Neural progenitor cell (in vitro differentiated cells): ENCODE measurements around the gene KCNJ16. TPM values are rescaled to one million over a fixed set of nuclear protein-coding genes. Genes with fewer than 3 reads are reported as not detected.

ENCODE experiments used
- DNase-seq: peaks from one replicate; pipeline ENCODE4 v3.0.0-alpha.2; 2016; ENCODE audit warnings: low spot score
- H2AFZ ChIP-seq: fragments of 200-600 bp; sonication (generic); replicated peaks from 2 replicates; pipeline ENCODE4 v1.6.1; 2016; ENCODE audit warnings: antibody characterized with exemption
- H3F3A ChIP-seq: fragments of 200-600 bp; sonication (generic); 2 replicates; pipeline ENCODE4 v1.6.1; 2016; ENCODE audit warnings: antibody characterized with exemption, low read depth
- H3K27ac ChIP-seq: fragments of 200-600 bp; sonication (generic); 2 replicates; pipeline ENCODE4 v1.5.1; 2016; ENCODE audit warnings: mild to moderate bottlenecking
- H3K27me3 ChIP-seq: fragments of 200-600 bp; sonication (generic); 2 replicates; pipeline ENCODE4 v1.6.1; 2016; ENCODE audit warnings: mild to moderate bottlenecking, moderate library complexity
- H3K36me3 ChIP-seq: fragments of 200-600 bp; sonication (generic); 2 replicates; pipeline ENCODE4 v1.5.1; 2016
- H3K4me1 ChIP-seq: fragments of 200-600 bp; sonication (generic); 2 replicates; pipeline ENCODE4 v1.6.1; 2016; ENCODE audit warnings: mixed run types
- H3K4me2 ChIP-seq: fragments of 200-600 bp; sonication (generic); 2 replicates; pipeline ENCODE4 v1.6.1; 2016
- H3K4me3 ChIP-seq: fragments of 200-600 bp; sonication (generic); 2 replicates; pipeline ENCODE4 v1.5.1; 2016
- H3K79me2 ChIP-seq: fragments of 200-600 bp; sonication (generic); 2 replicates; pipeline ENCODE4 v1.6.1; 2016; ENCODE audit warnings: low read depth
- H3K9ac ChIP-seq: fragments of 200-600 bp; sonication (generic); 2 replicates; pipeline ENCODE4 v1.6.1; 2016
- H3K9me3 ChIP-seq: fragments of 200-600 bp; sonication (generic); 2 replicates; pipeline ENCODE4 v1.5.1; 2016; ENCODE audit warnings: low read depth
- H4K20me1 ChIP-seq: fragments of 200-600 bp; sonication (generic); 2 replicates; pipeline ENCODE4 v1.6.1; 2016; ENCODE audit warnings: low read depth
- H3K27ac Mint-ChIP-seq: 3 replicates; pipeline ENCODE4 v1.8.0; 2021; ENCODE audit warnings: mixed read lengths
- H3K27me3 Mint-ChIP-seq: 2 replicates; pipeline ENCODE4 v1.8.0; 2022; ENCODE audit warnings: low read depth, mild to moderate bottlenecking, inconsistent platforms, moderate library complexity, mixed read lengths; ENCODE audit not compliant: insufficient read depth
- H3K36me3 Mint-ChIP-seq: 3 replicates; pipeline ENCODE4 v1.8.0; 2021; ENCODE audit warnings: mixed read lengths
- H3K4me1 Mint-ChIP-seq: 3 replicates; pipeline ENCODE4 v1.8.0; 2021; ENCODE audit warnings: mixed read lengths
- H3K4me3 Mint-ChIP-seq: 3 replicates; pipeline ENCODE4 v1.8.0; 2021; ENCODE audit warnings: mild to moderate bottlenecking, moderate library complexity, mixed read lengths
- H3K9me3 Mint-ChIP-seq: 3 replicates; pipeline ENCODE4 v1.8.0; 2020; ENCODE audit warnings: mixed read lengths
- CTCF ChIP-seq: fragments of 200-600 bp; sonication (generic); IDR thresholded peaks from 2 replicates; pipeline ENCODE4 v1.5.1; 2017; ENCODE audit warnings: antibody characterized with exemption, mild to moderate bottlenecking
- EZH2 ChIP-seq: fragments of 200-600 bp; sonication (generic); IDR thresholded peaks from 2 replicates; pipeline ENCODE4 v1.6.1; 2017; ENCODE audit warnings: antibody characterized with exemption, mild to moderate bottlenecking, moderate library complexity
- EZH2phosphoT487 ChIP-seq: fragments of 200-600 bp; sonication (generic); IDR thresholded peaks from 2 replicates; pipeline ENCODE4 v1.6.1; 2017; ENCODE audit warnings: antibody characterized with exemption
- total RNA-seq: library from RNA; depleted of rRNA; stranded (reverse); fragments of >200 nt; gene quantifications from 2 replicates; pipeline ENCODE4 v1.2.3, GENCODE V29; 2015; ENCODE audit warnings: low replicate concordance

Gene KCNJ16
- total RNA-seq, 1 donor from 2014 or later, result not detected

GRCh38 chr17:70130289-70130688 is 55.3 kb downstream of the KCNJ16 start:
- Mint-ChIP-seq H3K4me3 (no peak overlapping the region), H3K36me3 (peaks cover 2% of the 10 kb centered on the region), H3K4me1 (peaks cover 4% of the 10 kb centered on the region), H3K27ac (no peak overlapping the region), H3K9me3 (peaks cover 7% of the 10 kb centered on the region), H3K27me3 (peaks cover 3% of the 10 kb centered on the region)
- Histone ChIP-seq H3K4me1 (peaks cover 14% of the 10 kb centered on the region), H3F3A (no peaks in the 10 kb centered on the region), H3K4me3 (no peak overlapping the region), H3K9ac (no peak overlapping the region), H4K20me1 (no peaks in the 10 kb centered on the region), H3K79me2 (no peaks in the 10 kb centered on the region), H3K36me3 (no peaks in the 10 kb centered on the region), H2AFZ (peak overlapping the region; percentile 82), H3K27me3 (no peaks in the 10 kb centered on the region), H3K4me2 (peak overlapping the region; percentile 36), H3K27ac (no peak overlapping the region), H3K9me3 (no peaks in the 10 kb centered on the region)
- DNase-seq, result no peak
- no peak for TF ChIP-seq EZH2phosphoT487

- DNase-seq, result no peak
- peaks cover 2% of the 10 kb centered on the region for H3K27me3 Mint-ChIP-seq
- no peak overlapping the region for H3K27ac ChIP-seq
- TF ChIP-seq EZH2phosphoT487 (no peak), CTCF (no peak), EZH2 (no peak)
- no peaks in the 10 kb centered on the region for H4K20me1 ChIP-seq
- H3K4me2 ChIP-seq, result no peak overlapping the region
- H3K36me3 ChIP-seq, result no peaks in the 10 kb centered on the region
- no peak overlapping the region for H3K9ac ChIP-seq
- no peaks in the 10 kb centered on the region for H3K27me3 ChIP-seq
- H3K4me3 Mint-ChIP-seq, result no peak overlapping the region
- H2AFZ ChIP-seq, result no peak overlapping the region
- H3K9me3 Mint-ChIP-seq, result peaks cover 4% of the 10 kb centered on the region
- peaks cover 2% of the 10 kb centered on the region for H3K36me3 Mint-ChIP-seq
- H3F3A ChIP-seq, result no peaks in the 10 kb centered on the region
- H3K9me3 ChIP-seq, result no peaks in the 10 kb centered on the region
- H3K4me1 ChIP-seq, result peaks cover 14% of the 10 kb centered on the region
- H3K27ac Mint-ChIP-seq, result no peak overlapping the region
- no peak overlapping the region for H3K4me3 ChIP-seq
- peaks cover 12% of the 10 kb centered on the region for H3K4me1 Mint-ChIP-seq
- H3K79me2 ChIP-seq, result no peaks in the 10 kb centered on the region
These were observed 57.5 kb downstream of the KCNJ16 start for GRCh38 chr17:70132505-70132904.

GRCh38 chr17:70134042-70134441 is 59.0 kb downstream of the KCNJ16 start:
- Histone ChIP-seq H4K20me1 (no peaks in the 10 kb centered on the region), H3K4me2 (no peak overlapping the region), H3K36me3 (no peaks in the 10 kb centered on the region), H2AFZ (peak overlapping the region; percentile 61), H3F3A (no peaks in the 10 kb centered on the region), H3K9ac (no peak overlapping the region), H3K4me1 (peaks cover 14% of the 10 kb centered on the region), H3K27me3 (no peaks in the 10 kb centered on the region), H3K4me3 (no peak overlapping the region), H3K27ac (no peak overlapping the region), H3K9me3 (no peaks in the 10 kb centered on the region), H3K79me2 (no peaks in the 10 kb centered on the region)
- Mint-ChIP-seq H3K27me3 (peaks cover 2% of the 10 kb centered on the region), H3K4me1 (peaks cover 25% of the 10 kb centered on the region), H3K4me3 (no peak overlapping the region), H3K9me3 (peaks cover 2% of the 10 kb centered on the region), H3K27ac (no peak overlapping the region), H3K36me3 (peaks cover 2% of the 10 kb centered on the region)
- no peak for DNase-seq
- no peak for TF ChIP-seq CTCF

GRCh38 chr17:70134777-70135176 is 59.8 kb downstream of the KCNJ16 start:
- no peak for DNase-seq
- H3K27ac Mint-ChIP-seq, result no peak overlapping the region

More at GRCh38 chr17:70134777-70135176, 59.8 kb downstream of the KCNJ16 start:
- Histone ChIP-seq H4K20me1 (no peaks in the 10 kb centered on the region), H3K4me2 (no peak overlapping the region), H3K79me2 (no peaks in the 10 kb centered on the region), H3K4me3 (no peak overlapping the region), H3K9me3 (no peaks in the 10 kb centered on the region), H3K27ac (no peak overlapping the region), H3K9ac (no peak overlapping the region), H3K27me3 (no peaks in the 10 kb centered on the region), H3F3A (no peaks in the 10 kb centered on the region), H2AFZ (no peak overlapping the region), H3K36me3 (no peaks in the 10 kb centered on the region), H3K4me1 (peaks cover 14% of the 10 kb centered on the region)
- H3K36me3 Mint-ChIP-seq, result peaks cover 2% of the 10 kb centered on the region
- peaks cover 2% of the 10 kb centered on the region for H3K27me3 Mint-ChIP-seq
- peaks cover 25% of the 10 kb centered on the region for H3K4me1 Mint-ChIP-seq
- no peak overlapping the region for H3K4me3 Mint-ChIP-seq
- TF ChIP-seq CTCF, result no peak
- TF ChIP-seq EZH2, result no peak
- no peak for TF ChIP-seq EZH2phosphoT487
- H3K9me3 Mint-ChIP-seq, result peaks cover 2% of the 10 kb centered on the region
